Activated effector memory CD4-positive, alpha-beta T cell treated with Interleukin-2 at 50 U/mL for 16 hours (primary cell): Measurements from ENCODE around the gene TPPP3.

Experiments used
- DNase-seq: peaks from one replicate; pipeline ENCODE4 v3.0.0-alpha.2; 2020

Gene TPPP3

DNA sequence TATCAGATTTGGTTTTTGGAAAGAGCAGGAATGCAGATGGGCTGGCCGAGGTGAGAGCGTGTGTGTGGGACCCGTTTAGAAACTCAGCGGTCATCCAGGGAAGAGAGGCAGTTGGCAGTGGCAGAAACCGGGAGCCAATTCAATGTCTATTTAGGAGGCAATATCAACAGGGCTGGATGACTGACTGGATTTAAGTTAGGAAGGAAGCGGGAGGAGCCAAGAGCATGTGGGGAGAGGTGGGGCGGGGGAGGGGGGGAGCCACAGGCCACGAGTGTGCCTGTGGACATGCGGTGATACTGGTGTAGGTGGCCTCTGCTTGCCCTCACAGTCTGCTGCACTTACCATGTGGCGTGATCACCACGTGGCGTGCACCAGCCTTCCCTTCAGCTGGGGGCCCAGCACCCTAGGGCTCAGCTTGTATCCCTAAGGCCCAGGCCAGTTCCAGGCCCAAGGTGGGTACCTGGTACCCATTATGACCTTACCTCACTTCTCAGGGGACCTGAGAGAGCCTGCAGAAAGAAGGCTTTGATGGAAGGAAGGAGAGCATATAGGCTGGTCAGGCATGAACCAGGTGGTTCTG lies 10.8 kb upstream of the TPPP3 start:
- no peak for DNase-seq

DNA sequence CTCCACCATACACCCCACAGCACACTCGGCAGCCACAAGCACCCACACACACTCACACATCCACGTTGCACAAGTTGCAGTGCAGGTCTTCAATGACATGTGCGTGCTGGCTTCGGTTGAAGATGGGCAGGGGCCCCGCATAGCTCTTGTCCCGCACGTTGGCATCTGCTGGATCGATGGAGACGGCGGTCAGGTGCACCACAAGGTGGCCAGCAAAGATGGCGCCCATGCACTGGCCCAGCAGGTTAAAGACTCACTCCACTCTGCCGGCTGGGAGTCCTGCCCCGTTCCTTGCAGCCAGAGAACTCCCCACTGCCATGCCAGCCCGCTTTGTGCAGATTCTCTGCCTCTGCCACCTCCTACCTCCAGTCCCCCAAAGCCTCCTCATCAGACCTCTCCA lies 7.6 kb upstream of the TPPP3 start:
- no peak for DNase-seq

DNA sequence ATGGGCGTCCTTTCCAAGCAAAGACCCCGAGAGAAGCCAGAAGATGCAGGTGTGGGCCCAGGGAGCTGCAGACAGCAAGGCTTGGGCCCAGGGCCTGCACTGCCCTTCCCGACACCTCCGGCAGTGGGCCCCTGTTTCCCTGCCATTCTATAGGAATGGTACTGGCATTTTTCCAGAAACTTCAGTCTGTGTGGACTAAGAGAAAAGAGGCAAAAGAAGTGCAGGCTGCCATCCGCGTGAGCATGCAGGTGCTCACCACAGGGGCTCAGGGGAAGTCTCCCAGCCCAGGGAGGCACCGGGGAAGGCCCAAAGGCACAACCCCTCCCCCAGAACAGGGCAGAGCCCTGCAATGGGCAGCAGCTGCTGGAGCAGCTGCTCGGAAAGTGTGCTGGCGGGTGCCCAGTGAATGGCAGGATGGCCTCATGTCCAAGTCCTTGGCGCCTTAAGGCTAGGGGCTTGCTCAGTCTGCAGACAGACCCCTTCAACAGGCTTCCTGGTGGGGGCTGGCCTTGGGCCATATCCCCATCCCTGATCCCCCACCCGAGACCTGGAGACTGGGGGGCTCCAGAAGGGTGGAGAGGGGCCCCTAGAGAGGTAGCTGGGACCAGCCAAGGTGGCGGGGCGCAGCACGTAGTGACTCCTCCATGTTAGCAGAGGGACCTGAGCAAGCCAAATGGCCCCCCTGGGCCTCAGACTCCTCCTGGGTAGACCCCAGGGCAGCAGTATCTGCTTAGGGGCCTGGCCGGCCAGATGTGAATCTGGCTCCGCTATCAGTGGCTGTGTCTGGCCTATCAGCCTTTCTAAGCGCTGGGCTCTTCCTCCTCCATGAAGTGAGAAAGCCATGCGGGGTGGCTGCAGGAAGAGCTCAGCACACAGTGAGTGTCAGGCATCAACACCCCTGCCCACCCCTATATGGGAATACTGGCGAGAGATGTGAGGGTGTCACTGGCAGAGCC lies 6.7 kb upstream of the TPPP3 start:
- no peak for DNase-seq

DNA sequence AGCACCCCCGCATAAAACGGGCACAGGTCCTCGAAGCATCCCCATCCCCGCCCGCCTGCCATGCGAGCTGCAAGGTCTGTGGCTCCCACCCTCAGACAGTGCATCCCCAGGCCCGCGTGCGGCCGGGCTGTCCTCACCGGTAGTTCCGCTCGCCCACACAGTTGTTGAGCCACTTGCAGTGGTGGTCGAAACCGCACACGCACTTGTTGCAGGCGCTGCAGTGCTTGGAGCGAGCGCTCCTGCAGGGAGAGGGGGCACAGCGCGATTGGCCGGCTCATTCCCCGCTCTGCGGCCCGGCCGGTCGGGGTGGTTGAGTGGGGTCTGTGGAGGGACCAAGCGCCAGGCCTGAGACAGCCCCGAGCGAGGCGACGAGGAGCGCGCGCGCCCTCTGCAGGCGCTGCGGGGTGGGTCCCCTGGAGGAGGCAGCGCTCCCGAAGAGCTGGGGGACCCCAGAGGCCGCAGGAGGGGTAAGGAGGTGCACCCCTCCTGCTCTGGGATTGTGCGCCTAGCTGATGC lies 6.0 kb upstream of the TPPP3 start:
- DNase-seq, result peak; percentile 13

DNA sequence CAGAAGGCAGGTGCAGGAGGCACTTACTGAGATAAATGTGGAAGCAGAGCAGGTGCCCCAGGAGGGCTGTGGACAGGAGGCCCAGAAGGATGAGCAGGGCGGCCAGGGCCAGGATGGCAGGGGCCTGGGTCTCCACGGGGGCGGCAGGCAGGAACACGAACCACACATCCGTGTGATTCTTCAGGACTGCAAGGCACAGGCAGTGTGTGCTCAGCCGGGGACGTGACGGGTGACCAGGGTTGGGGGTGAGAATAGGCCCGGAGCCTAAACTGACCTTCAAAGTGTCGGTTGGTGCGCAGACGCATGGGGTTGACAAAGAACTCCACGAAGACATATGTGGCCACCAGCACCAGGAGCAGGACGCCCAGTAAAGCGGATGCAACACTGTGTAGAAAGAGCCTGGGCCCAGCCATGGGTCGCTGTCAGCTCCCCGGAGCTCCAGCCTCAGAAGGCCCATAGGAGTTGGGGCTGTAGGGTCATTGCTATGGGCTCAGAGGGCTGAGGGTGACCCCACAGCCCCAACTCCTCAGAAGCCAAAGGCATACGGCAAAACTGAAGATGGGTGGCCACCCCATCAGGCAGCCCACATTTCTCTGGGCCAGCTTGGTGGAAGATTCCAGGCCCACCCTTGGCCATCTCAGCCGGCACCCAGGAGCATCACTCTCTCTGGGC lies 5.4 kb upstream of the TPPP3 start:
- DNase-seq, result no peak

DNA sequence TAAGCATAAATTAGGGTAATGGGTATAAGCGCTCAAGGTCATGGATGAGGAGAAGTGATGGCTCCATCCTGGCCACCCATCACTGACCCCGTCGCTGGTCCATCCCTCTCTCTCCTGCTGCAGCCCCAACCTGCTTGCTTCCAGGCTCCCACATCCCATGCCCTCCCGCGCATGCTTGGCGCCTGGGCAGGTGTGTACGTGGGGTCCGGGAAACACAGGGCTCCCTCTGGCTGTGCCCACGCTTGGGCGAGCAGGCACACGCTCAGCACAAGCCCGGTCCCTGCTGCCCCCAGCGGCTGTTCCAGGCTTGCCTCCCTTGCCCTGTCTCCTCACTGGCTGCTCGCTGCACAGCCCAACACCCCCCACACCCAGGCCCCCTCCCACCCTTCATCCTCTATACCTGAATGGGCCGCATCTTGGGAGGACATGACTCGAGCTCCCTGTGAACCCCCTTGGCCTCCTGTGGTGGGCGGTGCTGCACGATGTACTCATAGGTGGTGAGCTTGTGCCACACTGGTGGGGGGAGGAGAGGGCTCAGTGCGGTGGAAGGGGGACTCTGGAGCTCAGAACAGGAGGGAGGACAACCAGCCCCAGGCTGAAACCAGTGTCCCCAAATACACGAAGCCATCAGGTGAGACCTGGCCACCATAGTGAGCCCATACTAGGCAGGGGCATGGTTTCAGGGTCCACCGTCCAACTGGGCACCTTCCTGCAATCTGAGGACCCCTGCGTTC lies 4.7 kb upstream of the TPPP3 start:
- no peak for DNase-seq

DNA sequence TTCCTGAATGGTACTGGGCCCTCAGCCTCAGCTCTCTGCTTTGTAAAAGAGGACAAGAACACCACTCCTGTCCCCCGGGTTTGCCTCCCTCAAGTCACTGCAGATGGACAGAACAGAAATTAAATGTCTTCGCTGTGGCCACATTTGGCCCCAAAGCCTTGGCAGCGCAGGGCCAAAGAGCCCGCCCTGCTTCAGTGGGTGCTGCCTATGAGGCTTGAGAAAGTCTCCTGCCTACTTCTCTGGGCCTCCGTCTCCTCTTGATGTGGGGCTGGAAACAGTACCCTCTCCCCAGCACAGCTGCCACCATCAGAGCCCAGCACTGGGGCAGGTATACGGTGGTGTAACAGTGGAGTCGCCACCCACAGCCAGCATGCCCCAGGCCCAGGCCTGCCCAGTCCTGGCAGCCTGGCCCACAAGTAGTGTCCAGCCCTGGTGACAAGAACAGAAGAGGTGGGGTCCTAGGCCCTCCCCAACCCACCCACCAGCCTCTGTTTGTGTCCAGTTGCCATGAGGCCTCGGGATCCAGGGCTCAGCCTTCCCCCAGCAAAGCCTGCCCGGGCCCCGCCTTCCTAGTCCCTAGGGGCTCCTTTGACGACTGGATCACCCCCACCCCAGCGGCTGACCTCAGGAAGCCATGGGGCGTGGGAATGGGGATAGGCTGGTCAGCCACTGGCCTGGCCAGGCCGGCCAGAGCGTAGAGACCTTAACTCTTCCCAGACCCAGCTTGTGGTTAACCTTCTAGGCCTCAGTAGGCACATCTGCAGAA lies 3.9 kb upstream of the TPPP3 start:
- DNase-seq, result no peak

DNA sequence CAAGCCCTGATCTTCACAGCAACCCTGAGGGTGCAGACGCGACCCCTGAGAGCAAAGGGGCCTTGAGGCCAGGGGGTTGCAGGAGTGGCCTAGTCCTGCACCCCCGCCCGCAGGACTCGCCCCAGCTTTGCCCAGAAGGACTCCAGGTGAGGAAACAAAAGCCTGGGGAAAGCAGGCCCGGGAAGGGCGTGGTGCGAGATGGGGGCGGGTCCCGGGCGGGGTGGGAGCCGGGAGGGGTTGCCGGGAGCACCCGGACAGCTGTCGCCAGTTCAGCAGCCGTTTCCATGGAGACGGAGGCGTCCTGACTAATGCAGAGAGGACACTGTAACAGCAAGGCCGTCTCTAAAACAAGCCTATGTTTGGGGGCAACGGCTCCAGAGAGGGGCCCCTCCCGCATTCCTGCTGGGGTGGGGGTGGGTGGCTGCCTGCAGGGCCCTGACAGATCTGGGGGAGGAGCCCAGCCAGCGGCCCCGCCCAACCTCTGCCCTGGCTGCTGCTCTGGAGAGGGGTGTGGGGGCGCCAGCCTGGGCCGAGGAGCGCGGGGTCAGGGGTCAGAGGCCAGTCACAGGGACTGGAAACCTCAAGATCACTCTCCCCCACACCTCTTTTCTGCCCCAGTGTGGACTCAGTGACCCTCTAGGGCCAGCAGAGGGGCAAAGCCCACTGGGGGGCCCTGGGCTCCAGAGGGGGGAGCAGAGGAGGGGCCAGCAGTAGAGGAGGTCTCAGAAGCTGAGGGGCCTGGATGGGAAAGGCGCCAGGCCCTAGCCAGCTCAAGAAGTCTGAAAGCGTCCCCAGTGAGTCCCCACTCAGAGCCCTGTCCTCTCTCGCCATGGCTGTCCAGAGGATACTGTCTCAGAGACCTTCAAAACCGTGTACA lies 3.1 kb upstream of the TPPP3 start:
- DNase-seq, result no peak

DNA sequence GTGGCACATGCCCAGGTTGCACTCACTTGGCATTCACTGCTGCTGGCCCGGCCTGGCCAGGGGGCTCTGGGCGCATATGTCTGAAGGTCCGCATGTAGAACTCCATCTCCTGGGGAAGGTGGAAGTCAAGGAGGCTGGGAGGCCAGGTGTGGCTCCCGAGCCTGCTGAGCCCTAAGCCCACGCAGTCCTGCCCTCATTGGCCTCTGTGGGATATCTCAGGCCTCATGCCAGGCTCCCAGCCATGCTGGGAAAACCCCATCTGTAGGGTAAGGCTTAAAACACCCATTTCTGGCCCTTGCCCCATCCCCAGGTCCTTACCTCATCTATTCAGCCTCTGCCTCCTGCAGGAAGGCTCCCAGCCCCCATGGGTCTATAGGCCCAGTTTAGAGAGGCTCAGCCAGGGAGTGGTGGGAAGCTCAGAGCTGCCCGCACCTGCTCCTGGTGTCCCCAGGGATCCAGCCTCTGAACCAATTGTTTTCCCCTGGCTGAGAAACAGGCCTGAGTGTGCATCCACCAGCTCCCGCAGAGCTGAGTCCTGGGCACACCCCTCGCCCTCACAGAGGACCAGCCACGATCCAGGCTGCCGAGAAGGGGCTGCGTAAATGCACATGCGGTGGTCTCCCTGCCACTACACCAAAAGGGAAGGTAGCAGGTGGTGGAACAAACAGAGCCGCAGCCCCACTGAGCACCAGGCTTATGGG lies 2.3 kb upstream of the TPPP3 start:
- DNase-seq, result no peak

DNA sequence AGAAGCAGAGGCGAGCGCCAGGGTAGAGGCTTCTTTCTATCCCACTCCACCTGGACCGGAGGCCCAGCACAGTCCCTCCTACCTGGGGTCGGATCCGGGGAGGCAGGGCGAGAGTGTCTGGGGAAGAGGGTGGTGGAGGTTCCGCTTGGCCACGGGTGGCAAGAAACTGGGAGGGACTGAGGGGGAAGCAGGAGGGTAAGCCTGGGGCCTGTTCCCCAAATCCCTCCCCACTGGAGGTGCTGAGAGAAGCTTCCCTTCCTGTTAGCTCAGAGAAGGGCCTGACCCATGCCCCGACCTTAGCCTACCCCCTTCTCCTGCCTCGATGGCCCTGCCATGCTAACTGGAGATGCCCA lies 1.8 kb upstream of the TPPP3 start:
- DNase-seq, result no peak

DNA sequence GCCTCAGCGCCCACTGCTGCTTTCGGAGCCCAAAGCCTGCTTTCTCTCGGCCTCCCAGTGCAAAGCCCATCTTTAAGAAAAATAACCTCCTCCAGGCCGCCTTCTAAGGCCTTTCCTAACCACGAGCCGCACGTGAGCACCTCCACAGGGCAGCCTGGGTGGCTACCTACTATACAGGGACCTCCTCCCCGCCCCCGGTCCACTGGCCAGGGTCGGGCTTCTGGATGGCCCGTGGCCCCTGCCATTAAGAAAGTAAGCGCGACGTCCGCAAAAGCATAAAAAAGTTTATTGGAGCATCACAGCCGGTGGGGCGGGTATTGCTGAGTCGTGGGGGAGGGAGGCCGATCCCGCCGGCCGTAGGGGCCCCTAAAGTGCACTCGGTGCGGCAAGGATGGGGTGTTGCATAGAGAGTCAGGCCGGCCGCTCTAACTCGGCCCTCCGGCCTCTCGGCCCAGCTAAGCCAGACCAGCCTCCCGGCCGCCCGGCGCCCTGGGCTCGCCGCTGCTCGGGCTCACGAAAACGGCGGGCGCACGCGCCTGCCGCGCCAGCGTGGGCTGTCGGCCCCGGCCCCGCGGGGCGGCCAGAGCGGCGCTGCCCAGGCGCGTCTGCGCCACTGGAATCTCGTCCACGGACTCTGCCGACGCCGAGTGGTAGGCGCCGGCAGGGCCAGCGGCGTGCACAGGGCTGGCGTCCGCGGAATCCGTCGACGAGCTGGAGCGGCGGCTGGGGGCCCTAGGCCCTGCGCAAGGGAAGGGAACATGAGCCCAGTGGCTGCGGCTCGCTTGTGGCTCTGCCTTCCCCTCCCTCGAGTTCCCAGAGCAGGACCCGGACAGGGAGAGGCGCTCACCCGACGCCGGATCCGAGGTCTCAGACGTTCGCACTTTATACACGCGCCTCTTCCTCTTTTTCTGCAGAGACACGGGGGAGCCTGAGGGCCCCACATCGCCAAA lies 1.1 kb upstream of the TPPP3 start:
- DNase-seq, result no peak

DNA sequence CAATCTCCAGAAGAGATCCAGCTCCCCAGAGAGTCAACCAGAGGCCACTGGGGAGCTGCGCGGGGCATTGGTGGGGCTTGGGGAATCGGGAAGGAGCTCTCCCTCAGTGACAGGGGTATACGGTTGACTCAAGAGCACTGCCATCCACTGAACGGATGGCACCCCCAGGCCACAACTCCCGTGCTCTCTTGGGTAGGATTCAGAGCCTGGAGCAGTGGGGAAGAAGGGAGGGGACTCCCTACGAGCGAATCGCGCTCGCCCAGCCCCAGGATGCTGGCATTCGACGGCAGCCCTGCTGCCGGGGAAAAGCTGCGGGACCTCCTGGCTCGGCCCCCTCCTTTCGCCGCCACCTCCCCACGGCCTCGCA lies 473 bp upstream of the TPPP3 start:
- DNase-seq, result no peak

DNA sequence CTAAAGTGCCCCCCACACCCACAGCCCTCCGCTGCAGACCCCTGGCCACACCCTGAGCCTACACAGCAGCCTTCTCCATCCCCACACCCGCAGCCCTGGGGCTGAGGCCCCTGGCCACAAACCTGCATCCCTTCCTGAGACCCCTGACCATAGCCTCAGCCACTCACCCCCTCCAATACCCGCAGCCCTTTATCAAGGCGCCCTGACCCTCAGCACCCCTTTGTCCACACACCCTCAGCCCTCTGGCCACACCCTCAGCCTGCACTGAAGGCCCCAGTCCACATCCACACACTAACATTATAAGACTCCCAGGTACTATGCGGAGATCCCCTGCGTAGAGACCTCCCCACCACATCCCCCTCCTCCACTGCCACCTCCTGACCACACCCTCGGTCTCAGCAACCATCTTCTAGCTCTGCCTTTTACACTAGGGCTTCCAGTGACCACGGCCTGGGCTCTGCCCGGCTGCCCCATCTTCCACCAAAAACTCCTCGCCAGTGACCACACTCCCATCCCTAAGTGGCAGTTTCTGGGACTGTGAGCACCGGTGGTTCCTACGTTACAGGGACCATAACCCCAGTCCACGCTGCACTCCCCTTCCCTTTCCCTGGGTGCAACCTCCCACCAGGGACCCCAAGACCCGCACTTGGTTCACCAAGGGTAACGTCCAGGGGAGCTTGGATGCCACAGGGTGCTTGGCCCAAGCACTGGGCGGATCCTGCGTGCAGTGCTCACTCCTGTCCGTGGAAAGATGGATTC lies 818 bp downstream of the TPPP3 start:
- no peak for DNase-seq

DNA sequence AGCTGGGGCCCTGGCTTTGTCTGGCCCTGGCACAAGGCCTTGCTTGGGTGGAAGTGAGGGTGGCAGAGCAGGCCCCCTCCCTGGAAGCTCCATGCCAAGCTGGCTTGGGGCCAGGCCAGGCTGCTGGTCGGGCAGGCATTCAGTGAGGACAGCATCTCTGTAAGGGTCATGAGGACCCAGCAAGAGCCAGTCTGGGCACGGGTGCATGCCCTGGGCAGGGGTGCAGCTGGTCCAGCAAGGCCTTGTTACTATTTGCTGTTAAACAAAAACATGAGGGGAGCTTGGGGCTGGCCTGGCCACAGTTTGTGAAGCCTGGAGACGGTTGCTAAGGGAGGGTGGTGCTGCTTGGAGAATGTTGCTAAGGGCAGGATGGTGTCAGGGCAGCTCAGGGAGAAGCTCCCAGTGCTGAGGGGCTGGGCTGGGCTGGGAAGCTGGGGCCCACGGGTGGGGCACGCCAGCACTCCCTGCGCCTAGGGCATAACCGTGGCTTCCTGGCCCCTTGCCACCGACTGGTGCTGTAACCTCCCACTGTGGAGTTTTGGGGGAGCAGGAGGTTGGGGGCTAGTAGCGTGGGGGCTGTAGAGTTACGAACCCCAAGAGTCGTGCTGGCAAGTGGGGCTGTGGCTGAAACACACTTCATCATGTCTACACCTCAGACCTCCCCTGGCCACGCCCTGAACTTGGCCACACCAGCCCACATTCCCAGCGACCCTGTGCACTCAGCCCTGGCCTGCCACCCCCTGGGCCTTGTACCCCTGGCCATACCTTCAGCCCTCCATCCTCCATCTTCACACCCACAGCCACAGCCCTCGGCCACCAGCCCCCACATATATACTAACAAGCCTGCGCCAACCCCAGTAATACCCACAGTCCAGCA lies 1.6 kb downstream of the TPPP3 start:
- no peak for DNase-seq

DNA sequence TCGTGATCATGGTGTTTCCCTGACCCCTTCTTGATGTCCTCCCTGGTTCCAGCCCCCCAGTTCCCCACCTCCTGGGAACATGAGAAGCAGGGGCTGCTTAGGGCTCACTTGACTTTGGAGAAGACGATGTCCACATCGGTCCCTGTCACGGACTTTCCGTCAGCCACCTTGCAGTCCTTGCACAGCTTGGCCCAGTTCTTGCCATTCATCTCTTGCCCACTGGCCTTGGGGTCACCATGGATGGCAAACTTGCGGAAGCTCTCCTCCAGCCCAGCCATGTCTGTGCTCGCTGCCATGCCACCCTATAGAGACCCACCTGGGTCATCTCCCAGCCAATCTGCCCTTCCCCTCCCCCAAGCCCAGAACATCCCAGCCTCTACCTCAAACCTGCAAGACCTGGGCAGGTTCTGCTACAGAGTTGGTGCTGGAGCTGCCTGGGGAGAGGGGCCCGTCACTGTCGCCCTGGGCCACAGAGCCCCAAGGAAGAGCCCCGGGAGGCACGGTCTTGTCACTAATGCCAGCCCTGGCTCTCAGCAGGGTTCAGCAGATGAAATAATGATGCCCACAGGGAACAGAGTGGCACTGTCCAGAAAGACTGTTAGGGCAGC lies 2.4 kb downstream of the TPPP3 start:
- DNase-seq, result no peak

DNA sequence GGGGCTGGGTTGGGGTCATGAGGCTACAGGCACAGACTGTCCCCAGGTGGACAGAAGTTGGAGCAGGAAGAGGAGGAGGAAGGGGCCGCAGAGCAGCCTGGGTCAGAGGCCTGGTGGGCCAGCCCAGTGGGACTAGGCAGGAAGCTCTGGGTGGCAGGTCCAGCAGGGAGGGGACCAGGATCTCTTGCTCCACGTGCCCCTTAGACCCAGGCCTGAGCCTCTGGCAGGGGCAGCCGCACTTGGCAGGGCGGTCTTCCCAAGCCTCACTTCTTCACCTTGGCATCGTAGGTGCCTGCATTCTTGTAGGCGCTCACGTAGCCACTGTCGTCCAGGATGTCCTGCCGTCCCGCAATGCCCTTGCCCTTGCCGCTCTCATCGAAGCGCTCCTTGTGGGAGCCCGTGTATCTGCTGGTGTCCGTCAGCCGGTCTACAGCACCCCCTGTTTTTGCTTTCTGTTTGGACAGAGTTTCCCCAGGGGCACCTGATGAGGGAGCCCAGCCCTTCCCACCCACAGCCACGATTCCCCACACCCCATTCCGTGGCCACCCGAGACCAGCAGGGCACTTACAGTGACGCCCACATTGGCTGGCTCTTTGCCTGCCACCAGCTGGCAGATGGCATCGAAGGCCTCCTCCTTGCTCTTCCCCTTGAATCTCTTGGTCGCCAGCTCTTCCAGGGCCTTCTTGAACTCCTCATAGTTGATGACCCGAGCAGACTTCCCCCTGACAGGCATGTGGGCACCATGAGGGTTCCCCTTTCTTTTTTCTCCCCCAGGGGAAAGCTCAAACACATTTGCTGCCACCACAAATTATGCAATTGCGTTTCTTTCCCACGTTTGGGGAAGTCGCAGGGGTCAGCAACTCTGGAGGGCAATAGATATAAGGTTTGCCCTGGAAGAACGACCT lies 3.1 kb downstream of the TPPP3 start:
- no peak for DNase-seq
